GM12872 (cell line): ENCODE measurements around the gene RPRD2.

ENCODE experiments used
- TF ChIP-seq, protein P1 (sequence below): IDR thresholded peaks from 3 replicates; pipeline ENCODE4 v1.5.1; 2011; ENCODE audit warnings: low read depth, mild to moderate bottlenecking, low read length, moderate library complexity; ENCODE audit not compliant: insufficient read depth

RPRD2 gene

DNA sequence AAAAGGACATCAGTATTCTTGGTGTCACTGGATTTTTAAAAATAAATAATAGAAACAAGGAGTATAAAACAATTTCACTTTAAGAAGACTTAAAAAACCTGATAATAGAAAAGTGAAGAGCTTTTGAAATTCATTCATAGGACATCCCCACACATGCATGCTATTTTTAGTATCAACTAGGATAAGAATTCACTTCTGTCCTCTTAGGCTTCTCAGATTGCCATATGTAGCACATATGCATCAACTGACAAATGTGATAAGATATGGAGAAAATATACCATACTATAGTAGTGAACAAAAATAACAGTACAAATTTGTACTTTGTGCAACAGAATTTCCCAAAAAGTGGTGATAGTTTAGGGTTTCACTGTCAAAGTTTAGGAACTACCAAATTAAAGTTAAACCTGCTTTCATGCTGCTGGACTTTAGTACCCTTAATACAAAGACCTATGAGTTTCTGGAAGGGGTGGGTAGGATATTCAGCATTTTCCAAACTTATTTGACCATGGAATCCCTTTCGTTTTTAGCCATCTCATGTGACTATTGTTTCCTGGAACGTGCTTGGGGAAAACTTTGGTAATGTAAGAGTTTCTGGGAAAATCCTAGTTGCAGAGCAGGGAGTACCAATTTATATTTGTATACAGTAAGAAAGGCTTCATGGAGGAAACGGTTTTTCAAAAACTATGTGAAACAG lies 19.8 kb downstream of the RPRD2 start:
- TF ChIP-seq, protein P1, sequence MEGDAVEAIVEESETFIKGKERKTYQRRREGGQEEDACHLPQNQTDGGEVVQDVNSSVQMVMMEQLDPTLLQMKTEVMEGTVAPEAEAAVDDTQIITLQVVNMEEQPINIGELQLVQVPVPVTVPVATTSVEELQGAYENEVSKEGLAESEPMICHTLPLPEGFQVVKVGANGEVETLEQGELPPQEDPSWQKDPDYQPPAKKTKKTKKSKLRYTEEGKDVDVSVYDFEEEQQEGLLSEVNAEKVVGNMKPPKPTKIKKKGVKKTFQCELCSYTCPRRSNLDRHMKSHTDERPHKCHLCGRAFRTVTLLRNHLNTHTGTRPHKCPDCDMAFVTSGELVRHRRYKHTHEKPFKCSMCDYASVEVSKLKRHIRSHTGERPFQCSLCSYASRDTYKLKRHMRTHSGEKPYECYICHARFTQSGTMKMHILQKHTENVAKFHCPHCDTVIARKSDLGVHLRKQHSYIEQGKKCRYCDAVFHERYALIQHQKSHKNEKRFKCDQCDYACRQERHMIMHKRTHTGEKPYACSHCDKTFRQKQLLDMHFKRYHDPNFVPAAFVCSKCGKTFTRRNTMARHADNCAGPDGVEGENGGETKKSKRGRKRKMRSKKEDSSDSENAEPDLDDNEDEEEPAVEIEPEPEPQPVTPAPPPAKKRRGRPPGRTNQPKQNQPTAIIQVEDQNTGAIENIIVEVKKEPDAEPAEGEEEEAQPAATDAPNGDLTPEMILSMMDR: no peak

DNA sequence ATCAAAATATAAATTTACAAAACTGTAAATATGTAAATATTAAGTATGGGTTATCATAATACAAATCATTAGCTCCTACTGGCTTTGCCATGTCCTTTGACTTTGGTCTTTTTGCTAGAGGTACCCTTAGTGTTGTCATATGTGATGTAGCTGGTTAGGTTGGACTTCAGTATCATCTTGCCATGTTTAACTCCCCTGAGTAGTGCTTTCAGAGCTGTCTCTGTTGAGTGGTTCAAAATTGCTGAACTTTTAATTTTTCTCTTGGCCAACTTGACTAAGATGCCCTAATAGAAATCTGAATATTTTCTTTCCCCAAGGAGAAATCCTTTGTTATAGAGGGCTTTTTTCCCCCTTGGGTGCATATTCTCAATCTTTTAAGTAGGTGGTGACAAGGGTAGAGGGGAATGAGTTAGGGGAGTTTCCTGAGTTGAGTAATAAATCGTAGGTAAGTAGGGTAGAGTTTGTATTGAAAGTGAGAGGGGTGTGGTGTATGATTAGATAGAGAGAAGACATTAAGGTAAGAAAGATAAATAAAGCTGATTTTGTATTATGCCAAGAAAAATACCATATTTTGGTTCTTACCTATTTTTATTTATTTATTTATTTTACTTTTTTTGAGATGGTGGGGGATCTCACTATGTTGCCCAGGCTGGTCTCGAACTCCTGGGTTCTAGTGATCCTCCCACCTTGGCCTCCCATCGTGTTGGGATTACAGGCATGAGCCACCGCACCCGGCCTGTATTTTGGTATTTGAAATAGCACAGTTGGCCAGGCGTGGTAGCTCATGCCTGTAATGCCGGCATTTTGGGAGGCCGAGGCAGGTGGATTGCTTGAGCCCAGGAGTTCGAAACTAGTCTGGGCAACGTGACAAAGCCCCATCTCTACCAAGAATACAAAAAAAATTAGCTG lies 21.8 kb downstream of the RPRD2 start:
- TF ChIP-seq, protein P1: no peak

DNA sequence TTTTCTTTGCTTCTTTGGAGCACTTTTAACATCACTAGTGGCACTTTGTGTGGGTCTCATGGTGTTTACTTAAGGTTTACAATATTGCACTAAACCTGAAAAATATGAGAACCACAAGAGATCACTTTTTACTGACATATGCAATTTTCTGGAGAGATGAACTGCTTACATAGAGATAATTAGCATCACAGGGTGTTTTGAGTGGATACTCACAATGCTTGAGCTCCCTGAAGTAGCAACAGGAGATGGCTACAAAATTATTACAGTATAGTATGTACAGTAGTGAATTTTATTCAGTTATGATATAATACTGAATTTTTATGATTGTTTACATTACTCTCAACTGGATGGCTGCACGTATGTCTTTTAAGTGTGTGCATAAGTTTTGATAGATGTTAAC lies 22.6 kb downstream of the RPRD2 start:
- TF ChIP-seq, protein P1: no peak

DNA sequence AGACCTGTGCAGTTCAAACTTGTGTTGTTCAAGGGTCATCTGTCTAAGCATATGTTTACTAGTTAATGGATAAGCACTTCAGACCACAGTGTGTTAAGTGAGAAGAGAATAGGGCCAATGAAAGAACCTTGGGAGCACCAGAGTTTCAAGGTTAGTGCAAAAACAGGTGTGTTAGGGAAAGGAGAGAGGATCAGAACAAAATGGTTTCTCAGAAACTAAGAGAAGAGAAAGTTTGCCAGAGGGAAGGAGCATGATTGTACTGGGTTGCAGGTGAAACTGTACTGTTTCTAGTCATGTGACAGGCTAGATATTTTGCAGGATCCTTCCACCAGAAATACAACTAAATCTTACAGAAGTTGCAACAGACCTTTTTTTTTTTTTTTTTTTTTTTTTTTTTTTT lies 23.3 kb downstream of the RPRD2 start:
- TF ChIP-seq, protein P1: no peak

DNA sequence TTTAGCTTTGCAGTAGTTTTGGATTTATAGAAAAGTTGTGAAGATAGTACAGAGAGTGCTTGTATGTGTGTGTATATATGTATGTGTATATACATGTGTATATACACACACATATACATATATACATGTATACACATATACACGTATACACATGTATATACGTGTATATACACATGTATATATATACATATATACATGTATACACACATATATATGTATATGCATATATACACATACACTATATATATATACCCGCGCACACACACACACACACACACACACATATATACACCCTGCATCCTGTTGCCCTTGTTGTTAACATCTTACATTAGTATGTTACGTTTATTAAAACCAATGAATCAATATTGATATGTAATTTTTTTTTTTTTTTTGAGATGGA lies 24.3 kb downstream of the RPRD2 start:
- TF ChIP-seq, protein P1: no peak

DNA sequence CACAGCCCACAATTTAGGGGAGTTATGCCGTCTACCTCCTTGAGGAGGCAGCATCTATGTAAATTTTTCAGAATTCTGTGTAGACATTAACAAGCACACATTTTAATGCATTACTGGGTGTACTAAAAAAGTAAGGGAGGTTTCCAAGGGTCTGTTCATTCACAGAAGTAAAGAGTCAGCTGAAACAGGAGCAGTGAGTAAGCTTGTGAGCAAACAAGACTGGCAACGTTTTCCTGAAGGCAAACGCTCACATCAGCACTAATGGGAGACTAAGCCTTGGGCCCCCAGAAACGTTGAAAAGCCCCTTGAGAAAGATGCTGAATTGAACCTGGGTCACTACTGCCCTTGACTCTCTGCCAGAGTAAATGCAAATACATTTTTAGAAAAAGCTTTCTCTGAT lies 25.7 kb downstream of the RPRD2 start:
- TF ChIP-seq, protein P1: no peak

DNA sequence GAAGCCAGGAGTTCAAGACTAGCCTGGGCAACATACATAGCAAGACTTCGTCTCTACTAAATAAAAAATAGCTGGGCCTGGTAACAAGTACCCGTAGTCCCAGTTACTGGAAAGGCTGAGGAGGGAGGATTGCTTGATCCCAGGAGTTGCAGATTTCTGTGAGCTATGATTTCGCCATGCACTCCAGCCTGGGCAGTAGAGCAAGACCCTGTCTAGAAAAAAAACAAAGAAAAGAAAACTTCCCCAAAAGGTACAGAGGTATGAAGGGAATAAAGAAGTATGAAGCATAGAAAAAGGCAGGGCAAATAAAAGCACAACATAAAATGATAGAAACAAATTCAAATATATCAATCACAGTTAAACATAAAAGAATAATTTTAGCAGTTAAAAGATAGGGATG lies 28.7 kb downstream of the RPRD2 start:
- TF ChIP-seq, protein P1: no peak
